HG02763 (cell line): ENCODE data around the gene FLAD1.

ENCODE experiments used
- ATAC-seq: cut with Tn5 transposase; IDR thresholded peaks from one replicate; pipeline ENCODE4 v1.9.1; 2021; ENCODE audit warnings: mild to moderate bottlenecking, moderate library complexity; ENCODE audit not compliant: unreplicated experiment

Gene FLAD1

GRCh38 chr1:155002464-155003226 lies 19.5 kb downstream of the FLAD1 start, which contains the start of gene ZBTB7B:
ZBTB7B (plus strand) TSS chr1:155002802; CDS start chr1:155014661, 11,859 bp downstream.
- ATAC-seq: no peak

- no peak for ATAC-seq
Observed at GRCh38 chr1:155003227-155003765, 20.2 kb downstream of the FLAD1 start.

GRCh38 chr1:155003766-155004351 lies 20.7 kb downstream of the FLAD1 start:
- ATAC-seq: no peak

- ATAC-seq: no peak
Observed at GRCh38 chr1:155004352-155005075, 21.4 kb downstream of the FLAD1 start.

GRCh38 chr1:155005076-155006011 lies 22.2 kb downstream of the FLAD1 start:
- ATAC-seq: no peak

- no peak for ATAC-seq
Observed at GRCh38 chr1:155006601-155007101, 23.5 kb downstream of the FLAD1 start.

GRCh38 chr1:155007251-155007828 lies 24.2 kb downstream of the FLAD1 start:
- ATAC-seq: no peak

- ATAC-seq: no peak
Observed at GRCh38 chr1:155008015-155008941, 25.1 kb downstream of the FLAD1 start.

GRCh38 chr1:155009221-155009711 lies 26.1 kb downstream of the FLAD1 start:
- no peak for ATAC-seq

- no peak for ATAC-seq
Observed at GRCh38 chr1:155009742-155010141, 26.6 kb downstream of the FLAD1 start.

- ATAC-seq: no peak
Observed at GRCh38 chr1:155010211-155010918, 27.2 kb downstream of the FLAD1 start.

- no peak for ATAC-seq
Observed at GRCh38 chr1:155011004-155011416, 27.9 kb downstream of the FLAD1 start.

GRCh38 chr1:155011437-155012025 lies 28.4 kb downstream of the FLAD1 start:
- no peak for ATAC-seq

- ATAC-seq: no peak
Observed at GRCh38 chr1:155012026-155012546, 28.9 kb downstream of the FLAD1 start.

GRCh38 chr1:155012776-155013602 lies 29.8 kb downstream of the FLAD1 start:
- ATAC-seq: no peak

GRCh38 chr1:155013632-155014031 lies 30.5 kb downstream of the FLAD1 start:
- no peak for ATAC-seq
